ENCODE results near the gene ATP5F1E.

The ATP5F1E gene

GRCh38 chr20:59032023-59032712, at the start of gene ATP5F1E:
TSS of gene ATP5F1E (minus strand) at chr20:59032335. CDS start at chr20:59032251, 84 bp downstream.
- no peak for TF ChIP-seq CTCF (IDR thresholded peaks at IDR 0.05; ENCODE audit: low read depth, low read length, missing control alignments)
- peak within 1 kb of the TSS; percentile 80 for H3K4me3 ChIP-seq (ENCODE audit: low read depth, low read length)
- in situ Hi-C loops (cut with HindIII; ENCODE audit: low sequenced_read_pairs), result no loop called here

GRCh38 chr20:59081036-59081435, 48.9 kb upstream of the ATP5F1E start:
- TF ChIP-seq CTCF (IDR thresholded peaks at IDR 0.05; ENCODE audit: low read depth, low read length, missing control alignments), result no peak
- in situ Hi-C loops (cut with HindIII; ENCODE audit: low sequenced_read_pairs), result no loop called here
- no peak for DNase-seq (ENCODE audit: low read depth)
- no peak overlapping the region for H3K4me3 ChIP-seq (ENCODE audit: low read depth, low read length)

More at GRCh38 chr20:59032023-59032712, at the start of gene ATP5F1E:
- DNase-seq (ENCODE audit: low read depth), result peak; percentile 76

GRCh38 chr20:59078231-59078630, 46.1 kb upstream of the ATP5F1E start:
- no peak for DNase-seq (ENCODE audit: low read depth)
- in situ Hi-C loops (cut with HindIII; ENCODE audit: low sequenced_read_pairs), result no loop called here
- no peak for TF ChIP-seq CTCF (IDR thresholded peaks at IDR 0.05; ENCODE audit: low read depth, low read length, missing control alignments)
- no peak overlapping the region for H3K4me3 ChIP-seq (ENCODE audit: low read depth, low read length)

GRCh38 chr20:59077705-59078104, 45.6 kb upstream of the ATP5F1E start:
- DNase-seq (ENCODE audit: low read depth), result no peak
- TF ChIP-seq CTCF (IDR thresholded peaks at IDR 0.05; ENCODE audit: low read depth, low read length, missing control alignments), result no peak
- H3K4me3 ChIP-seq (ENCODE audit: low read depth, low read length), result no peak overlapping the region
- in situ Hi-C loops (cut with HindIII; ENCODE audit: low sequenced_read_pairs), result no loop called here

GRCh38 chr20:59075934-59076508, 43.9 kb upstream of the ATP5F1E start:
- no peak for TF ChIP-seq CTCF (IDR thresholded peaks at IDR 0.05; ENCODE audit: low read depth, low read length, missing control alignments)
- in situ Hi-C loops (cut with HindIII; ENCODE audit: low sequenced_read_pairs), result no loop called here
- no peak for DNase-seq (ENCODE audit: low read depth)
- no peak overlapping the region for H3K4me3 ChIP-seq (ENCODE audit: low read depth, low read length)

- in situ Hi-C loops (cut with HindIII; ENCODE audit: low sequenced_read_pairs), result no loop called here
- H3K4me3 ChIP-seq (ENCODE audit: low read depth, low read length), result no peak overlapping the region
- TF ChIP-seq CTCF (IDR thresholded peaks at IDR 0.05; ENCODE audit: low read depth, low read length, missing control alignments), result no peak
- no peak for DNase-seq (ENCODE audit: low read depth)
Observed at GRCh38 chr20:59074456-59074855, 42.3 kb upstream of the ATP5F1E start.
